ENCODE data around the gene PTPRE.

PTPRE gene

DNA sequence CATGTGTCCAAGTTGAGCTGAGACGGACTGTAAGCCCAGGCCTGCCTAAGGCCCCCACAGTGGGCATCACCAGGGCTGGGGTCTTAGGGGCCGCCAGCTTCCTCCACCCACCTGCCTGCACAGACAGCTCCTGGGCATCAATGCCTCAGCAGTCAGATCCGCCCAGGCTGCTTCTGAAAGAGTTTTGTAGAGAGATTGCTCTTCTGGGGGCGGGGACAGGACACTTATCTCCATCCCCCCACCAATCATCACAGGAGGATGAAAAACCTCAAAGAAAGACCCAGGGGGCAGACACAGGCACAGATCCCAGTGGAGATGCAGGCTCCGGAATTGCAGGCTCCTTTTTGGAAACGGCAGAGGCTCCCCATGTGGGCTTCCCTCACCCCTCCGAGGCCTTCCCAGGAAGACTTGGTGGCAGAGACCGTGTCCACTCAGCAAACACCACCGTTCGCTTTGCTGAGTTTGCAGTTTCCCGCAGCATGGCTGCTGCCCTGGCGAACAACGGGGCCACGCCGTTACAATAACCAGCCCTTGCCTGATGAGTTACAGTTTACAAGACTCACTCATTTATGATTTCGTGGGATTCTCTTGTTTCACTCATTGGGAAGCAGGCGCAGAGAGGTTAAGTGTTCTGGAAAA is 122.9 kb downstream of the PTPRE start:
- no peak for DNase-seq

DNA sequence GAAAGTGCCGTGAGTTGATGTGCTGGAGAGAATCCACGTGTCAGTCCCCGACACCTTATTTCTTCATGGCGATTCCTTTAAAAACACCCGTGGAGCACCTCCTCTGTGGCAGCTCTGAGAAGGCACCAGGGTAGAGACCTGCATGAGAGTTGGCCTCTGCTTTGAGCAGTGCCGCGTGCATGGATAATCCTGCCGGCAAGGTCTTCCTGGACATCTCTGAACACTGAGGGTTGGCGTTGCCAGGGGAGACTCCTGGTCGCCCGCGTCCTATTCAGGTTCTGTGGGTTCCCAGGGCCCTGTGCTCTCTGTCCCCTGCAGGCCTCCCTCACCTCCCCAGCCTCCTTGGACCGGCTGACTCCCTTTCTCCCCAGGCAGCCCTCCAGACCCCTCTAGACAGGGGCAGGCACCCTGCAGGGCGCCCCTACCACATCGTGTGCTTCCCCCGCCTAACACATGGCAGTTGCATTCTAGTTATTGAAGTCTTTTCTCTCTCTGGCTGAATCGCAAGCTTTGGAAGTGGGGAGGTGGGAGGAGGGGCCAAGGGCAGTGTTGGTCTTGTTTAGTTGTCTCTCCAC is 123.7 kb downstream of the PTPRE start:
- no peak for DNase-seq

DNA sequence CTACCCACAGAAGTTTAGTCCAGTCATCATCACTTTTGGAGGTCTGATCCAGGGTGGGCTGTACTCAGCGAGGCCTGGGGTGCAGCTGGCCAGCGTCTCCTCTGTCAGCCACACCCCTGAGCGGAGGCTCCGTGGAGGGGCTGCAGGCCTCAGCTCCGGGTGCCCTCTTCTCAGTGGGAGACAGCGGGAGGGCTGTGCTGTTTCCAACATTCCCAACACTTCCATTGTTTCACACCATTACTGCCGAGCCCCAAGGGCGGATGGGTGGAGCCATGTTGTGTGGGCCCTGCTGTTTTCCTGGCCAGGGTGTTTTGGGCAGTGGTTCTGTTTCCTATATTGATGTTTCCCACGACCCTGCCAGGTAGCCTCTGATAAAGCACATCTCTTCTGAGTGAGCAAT is 124.3 kb downstream of the PTPRE start:
- no peak for DNase-seq

DNA sequence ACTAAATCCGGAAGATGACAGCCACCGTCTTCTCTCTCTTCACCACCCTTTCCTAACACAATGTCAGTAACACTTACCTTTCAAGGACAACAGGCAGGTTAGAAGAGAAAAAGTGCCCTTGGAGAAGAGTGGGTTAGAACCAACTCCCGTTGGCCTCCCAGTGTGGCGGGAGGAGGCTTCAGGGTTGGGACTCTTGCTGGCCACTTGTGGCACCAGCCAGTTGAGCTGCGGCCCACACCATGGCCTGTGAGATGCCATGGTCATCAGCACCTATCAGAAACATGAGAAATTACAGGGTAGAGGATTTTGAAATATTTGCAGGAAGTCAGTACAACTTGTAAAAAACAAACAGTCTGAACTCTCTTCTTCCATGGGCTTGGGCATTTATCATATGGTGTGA is 125.6 kb downstream of the PTPRE start:
- no peak for DNase-seq

DNA sequence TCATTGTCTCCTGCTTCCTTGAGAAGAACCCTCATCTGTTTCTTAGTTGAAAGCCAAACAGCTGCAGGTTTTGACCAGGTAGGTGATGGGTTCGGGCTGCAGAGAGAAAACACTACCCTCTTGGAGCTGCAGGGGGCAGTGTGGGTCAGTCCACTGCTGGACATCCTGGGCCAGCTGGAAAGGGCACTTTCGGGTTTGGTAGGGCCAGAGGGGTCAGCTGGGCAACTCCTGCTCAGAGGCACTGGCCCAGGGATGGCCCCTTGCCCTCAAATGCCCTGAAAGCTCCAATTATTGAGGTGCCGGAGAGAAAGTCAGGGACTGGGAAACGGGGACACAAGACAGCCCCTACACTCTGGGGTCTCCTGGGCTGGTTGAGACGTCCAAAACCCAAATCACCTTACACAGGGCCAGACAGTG is 128.7 kb downstream of the PTPRE start:
- peak; percentile 54 for DNase-seq

DNA sequence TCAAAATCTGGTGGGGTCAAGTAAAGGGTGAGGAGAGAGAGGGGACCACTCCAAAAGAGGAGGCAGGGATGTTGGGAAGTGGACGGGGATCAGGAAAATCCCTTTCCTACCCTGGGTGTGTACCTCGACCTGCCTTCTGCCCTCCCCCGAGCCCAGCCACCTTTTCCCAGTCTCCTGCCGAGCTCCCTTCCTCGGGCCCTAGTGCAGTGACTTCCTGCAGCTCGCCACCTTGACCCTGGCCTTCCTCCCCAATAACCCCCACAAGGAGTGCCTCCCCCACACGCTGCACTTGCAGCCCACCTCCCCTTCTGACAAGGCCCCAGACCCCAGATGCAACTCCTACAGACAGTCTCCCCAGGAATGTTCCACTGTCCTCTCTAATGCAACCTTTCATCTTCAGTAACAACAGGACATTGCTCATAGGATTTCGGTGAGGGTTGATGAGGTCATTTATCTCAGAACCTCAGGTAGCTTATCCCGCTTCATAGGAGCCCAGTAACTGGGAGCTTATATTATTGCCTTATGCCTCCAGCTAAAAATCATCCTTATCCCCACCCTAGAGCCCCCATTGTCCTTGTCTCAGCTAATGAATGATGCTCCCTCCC is 129.2 kb downstream of the PTPRE start:
- no peak for DNase-seq

DNA sequence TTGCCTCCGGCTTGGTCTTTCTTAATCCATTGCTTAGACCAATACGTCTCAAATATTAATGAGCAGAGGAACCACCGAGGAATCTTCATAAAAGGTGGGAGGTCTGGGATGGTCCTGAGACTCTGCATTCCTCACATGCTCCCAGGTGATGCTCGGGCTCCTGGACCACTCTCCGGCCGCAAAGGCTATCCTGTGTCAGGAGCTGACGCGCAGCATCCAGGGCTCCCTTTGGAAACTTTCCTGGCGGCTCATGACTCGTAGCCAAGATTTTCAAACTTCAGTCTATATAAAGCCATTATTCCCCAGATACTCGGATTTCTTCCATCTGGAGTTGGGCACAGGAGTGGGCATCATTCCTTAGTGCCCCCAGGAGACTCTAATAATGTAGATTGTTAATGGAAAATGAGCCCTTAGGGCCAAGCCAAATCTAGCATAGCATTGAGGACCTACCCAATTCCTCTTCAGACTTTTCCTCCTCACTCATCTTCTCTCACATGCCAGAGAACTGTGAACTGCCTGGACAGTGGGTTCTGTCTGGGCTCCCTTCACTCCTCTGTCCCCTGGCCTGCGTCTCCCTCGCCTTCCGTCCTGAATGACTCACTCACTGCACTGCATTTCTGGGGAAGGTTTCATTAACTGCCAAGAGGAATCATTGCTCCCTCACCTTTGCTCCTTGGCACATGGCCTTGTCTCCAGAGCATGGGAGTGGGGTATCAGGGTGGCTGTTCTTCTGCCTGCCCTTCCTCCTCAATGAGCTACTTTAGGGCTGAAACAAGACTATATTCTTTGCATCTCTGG is 130.0 kb downstream of the PTPRE start:
- no peak for DNase-seq

DNA sequence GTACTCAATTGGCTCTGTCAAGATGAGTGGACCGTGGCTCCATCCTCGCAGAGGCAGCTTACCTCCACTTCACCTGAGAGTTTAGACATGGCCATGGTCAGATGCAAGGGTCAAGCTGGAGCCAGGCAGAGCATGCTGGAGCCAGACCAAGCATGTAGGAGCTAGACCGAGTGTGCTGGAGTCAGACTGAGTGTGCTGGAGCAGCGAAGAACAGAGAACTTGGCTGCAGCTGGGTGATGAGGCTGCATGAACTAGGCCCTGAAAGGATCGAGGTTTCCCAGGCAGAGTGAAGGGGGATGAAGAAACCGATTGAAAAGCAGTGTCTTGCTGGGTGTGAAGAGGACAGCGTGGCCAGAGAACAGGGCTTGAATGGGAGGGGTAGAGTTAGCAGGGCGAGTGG is 133.2 kb downstream of the PTPRE start:
- DNase-seq, result no peak

DNA sequence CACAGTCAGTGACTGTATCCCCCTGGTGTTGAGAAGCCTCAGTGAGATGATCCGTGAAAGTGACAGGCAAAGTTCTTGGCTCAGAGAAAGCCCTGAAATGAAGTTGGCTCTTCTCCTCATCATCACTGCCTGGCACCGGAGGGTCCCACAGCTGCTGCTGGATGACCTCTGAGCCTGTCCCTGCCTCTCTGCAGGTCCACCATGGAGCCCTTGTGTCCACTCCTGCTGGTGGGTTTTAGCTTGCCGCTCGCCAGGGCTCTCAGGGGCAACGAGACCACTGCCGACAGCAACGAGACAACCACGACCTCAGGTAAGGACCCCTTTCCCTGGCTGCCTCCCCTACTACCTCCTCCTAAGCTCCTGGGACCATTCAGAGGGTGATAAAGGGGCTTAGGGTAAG is 133.8 kb downstream of the PTPRE start:
- DNase-seq, result no peak

DNA sequence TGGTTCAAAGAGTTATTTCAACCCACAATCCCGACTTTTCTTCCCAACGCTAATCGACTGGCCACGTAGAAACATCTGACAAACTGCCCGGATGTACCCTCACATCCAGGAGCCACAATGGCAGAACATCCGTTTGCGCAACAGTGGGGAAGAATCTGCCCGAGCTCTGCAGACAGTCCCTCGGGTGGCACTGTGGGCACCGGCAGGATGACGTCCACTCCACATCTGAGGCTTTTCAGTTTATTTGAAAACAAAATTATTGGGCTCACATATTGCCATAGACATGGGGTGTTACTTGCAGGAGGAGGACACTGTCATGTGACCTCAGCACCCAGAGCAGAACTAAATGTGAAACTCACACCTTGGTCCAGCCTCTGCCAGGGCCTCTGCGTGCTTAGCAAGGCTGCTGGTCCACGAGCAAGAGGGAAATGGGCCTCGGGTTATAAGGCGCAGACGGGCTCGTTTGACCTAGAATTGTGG is 135.3 kb downstream of the PTPRE start:
- DNase-seq, result no peak

DNA sequence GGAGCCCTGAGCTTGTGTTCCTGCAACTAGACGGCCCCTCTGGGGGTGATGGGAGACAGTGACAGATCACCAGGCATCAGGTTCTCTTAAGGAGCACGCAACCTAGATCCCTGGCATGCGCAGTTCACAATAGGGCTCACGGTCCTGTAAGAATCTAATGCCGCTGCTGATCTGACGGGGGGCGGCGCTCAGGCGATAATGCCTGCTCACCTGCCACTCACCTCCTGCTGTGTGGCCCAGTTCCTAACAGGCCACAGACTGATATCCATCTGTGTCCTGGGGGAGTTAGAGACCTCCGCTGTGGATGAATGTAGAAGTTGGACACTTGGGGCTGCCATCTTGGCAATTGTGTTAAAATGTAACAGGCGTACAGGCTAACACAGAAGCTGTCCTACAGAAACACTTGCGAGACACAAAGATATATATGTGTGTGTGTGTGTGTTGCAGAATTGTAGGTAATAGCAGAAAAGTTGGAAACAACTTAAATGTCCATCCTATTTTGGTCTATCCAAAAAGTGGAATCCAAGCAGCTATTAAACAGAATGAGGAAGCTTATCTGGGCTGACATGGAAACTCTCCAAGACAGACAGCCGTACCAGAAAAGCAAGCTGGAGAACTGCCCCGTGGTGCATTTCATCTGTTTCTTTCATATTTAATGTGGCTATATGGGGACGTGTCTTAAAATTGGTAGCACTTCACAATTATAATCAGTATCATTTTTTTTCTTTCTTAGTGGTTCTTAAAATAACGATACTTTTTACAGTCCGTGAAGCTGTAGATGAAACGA is 136.5 kb downstream of the PTPRE start:
- no peak for DNase-seq

DNA sequence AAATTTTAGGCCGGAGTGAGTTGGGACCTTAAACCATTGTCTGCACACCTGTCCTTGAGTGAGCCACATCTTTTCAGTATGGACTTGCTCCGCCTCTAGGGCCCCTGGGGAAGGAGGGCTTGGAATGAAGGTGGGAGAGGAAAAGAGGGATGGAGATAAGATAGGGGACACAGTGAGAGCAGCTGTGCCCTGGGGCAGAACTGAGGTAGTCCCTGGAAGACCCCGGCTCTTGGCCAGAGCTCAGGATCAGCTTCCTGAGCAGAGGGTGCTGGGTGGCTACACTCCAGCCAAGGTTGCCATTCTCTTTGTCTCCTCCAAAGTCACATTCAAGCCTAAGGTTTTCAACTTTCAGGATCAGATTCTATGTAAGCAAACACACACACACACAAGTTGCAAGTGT is 137.3 kb downstream of the PTPRE start:
- DNase-seq, result no peak

DNA sequence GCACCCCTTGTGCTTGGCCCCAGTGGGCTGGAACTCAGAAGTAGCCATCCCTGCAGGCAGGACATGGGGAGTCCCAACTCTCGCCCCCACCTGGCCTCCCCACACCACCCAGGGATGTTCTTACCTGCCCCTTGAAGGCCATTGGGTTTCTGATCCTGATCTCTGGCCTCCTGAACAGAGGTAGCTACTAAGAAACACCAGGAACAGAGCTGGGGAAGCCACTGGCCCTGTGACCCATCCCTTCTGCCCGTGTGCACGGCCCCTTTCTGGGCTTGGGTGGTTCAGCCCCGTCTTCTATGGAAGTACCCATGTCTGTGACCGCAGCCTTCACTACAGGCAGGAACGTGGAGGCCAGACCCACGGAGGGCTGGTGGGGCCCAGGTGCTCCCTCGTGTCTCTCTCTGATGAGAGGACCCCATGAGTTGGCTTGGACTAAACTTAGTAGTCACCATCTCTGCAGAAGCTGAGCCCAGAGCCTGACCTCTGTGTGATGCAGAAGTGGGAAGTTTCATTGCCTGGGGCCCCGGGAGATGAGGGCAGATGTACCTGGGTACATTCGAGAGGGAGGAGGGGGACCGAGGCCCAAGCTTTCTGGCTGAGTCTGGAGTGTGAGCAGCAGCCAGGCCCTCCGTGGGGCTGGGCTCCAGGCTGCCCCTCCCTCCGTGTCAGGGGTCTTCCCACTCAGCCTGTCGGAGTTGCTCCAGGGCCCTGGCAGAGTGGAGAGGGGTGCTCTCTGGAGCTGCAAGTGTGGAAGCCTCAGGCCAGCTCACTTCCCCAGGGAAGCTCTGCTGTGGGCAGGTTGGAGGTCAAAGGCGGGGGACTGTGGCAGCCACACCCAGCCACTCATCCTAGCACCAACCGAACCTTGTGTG is 138.3 kb downstream of the PTPRE start:
- DNase-seq, result no peak

DNA sequence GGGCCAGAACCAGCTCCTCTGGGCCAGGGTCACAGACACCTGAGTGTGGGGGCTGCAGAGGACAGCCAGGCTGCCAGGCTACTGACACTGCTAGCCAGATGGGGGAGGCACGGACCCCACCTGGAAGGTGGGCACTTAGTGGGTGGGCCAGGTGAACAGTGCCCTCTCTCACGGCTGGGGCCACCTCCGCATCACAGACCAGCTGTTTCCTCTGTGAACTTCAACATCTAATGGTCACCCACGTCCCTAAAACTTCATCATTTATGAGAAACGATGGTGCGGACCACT is 138.9 kb downstream of the PTPRE start:
- no peak for DNase-seq

DNA sequence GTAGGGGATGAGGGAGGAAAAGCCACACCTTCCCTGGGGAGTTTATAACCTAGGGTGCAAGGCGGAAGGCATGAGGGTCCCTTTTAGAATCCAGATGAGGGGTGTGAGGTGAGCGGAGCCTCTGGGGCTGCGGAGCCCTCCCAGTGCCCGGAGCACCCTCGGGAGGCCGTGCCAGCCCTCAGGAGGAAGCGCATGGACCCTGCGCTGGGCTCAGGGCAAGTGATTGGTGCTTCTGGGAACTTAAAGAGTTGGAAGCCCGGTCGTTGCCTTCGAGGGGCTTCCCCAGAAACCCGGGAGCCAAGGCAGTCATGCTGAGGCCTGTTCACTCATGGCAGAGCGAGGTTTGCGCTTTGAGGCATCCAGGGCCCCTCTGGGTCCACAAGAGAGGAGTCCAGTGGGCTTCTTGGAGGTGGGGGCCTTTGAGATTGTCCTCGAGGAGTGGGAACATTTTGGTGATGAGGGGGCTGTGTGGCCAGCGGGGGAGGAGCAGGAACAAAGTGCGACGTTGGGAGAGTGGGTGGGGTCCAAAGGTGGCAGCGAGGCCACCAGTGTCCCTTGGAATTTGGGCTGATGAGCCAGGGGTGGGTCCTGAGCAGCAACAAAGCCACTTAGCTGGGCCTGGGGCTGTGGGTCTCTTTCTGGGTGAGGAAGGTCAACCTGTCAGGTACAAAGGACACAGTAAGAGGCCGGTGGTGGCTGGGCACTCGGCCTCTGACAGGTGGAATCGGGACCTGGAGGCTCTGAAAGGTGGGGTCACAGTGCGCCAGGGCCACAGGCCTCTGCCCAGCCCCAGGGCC is 139.5 kb downstream of the PTPRE start:
- no peak for DNase-seq

DNA sequence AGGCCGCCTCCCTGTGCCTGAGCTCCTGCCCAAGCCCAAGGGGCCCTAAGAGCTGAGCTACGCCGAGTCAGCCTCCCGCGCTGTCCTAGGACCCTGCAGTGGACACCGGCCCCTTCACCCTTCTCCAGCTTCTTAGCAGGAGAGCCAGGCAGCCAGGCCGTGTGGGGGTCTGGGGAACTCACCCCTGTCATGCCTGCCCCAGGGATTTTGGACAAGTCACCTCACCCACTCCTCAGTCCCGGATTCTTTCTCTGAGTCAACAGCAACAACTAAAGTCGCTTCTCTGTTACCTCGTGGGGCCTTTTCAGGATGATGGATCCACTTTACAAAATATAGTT is 140.0 kb downstream of the PTPRE start:
- DNase-seq, result no peak

DNA sequence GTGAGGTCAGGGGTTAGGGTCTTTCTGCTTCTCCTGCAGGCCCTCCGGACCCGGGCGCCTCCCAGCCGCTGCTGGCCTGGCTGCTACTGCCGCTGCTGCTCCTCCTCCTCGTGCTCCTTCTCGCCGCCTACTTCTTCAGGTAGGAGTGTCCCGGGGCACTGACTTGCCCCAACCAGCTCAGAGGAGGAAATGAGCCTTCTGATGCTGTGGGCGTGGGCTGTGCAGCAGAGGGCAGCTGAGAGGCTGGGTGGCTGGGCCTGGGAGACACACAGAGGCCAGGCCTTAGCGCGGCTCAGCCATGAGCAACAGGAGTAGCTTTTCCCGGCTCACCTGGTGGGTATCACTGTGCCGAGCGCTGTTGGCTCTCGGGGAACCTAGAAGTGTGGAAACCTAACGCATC is 140.4 kb downstream of the PTPRE start:
- peak; percentile 89 for DNase-seq

DNA sequence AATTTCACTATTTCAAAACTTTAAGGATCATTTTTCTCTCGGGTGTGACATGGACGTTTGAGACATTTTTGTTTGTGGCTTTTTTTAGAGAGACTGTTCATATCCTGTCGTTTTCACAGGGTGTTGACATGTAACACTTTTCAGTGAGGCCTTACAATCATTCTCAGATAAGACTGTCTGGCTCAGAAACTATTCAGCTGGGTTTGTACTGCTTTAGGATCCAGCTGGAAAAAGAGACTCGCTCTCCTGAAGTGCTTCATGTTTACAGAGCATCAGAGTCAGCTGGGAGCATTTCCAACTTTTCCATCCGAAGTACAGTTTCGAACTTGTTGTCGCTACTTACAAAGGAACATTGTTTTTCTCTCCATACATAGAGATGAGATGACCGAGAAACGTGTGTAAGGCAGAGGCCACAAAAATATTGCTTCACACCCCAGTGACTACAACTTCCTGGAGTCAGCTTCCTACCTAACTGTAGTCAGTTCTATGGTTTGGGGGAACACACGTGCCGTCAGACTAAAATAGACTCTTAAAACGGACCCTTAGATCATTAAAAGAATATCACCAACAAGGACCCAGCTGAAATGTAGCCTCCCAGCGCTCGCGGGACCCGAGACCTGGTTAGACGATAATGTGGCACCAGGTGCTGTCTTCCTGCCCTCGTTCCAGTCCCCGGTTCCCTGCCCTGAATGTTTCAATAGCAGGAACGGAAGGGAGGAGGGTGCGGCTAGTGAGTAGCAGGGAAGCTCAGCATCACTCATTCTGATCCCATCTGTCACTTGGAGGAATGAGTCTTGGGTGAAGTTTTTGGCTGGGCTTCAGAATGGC is 141.3 kb downstream of the PTPRE start:
- peak; percentile 52 for DNase-seq

DNA sequence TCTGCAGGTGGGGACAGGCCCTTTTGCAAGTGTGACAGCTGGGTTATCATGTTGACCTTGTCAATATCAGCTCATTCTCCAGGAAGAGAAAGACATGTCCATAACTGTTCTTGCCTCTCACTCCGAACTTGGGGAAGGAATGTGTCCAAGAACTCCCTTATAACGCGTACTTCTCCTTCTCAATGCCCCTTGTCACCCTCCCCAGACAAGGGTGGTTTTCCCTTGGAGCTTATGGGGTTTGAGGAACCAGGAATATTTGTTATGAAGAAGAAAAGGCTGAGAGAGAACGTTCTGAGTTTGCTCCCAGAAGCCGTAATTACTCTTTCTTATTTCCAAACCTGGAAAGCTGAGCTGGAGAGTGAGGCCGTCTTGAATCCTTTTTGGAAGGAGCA is 141.9 kb downstream of the PTPRE start:
- DNase-seq, result no peak
